Spleen (tissue), 11 donors: ENCODE data around the gene PRR16. TPM values are rescaled to one million over a fixed set of nuclear protein-coding genes. Genes with fewer than 3 reads are reported as not detected.

ENCODE experiments used
- DNase-seq: peaks from one replicate; pipeline ENCODE4 v3.0.0-alpha.2; 2020
- H3K27ac ChIP-seq, 8 donors: fragments of 200-600 bp; sonication (generic) in 7 of 8; 1 replicate in 4 of 8; 2 replicates in 4 of 8; pipeline versions ENCODE4 v1.5.0 to v1.8.0; 2016 to 2021; ENCODE audit warnings: inconsistent platforms in 4 of 8, mild to moderate bottlenecking in 4 of 8, moderate library complexity in 1 of 8
- H3K27me3 ChIP-seq, 7 donors: fragments of 200-600 bp; sonication (generic) in 6 of 7; replicated peaks in 1 of 7; 1 replicate in 4 of 7; 2 replicates in 3 of 7; pipeline versions ENCODE4 v1.5.0 to v1.8.0; 2016 to 2021; ENCODE audit warnings: inconsistent platforms in 3 of 7, mild to moderate bottlenecking in 1 of 7
- H3K36me3 ChIP-seq, 6 donors: fragments of 200-600 bp; sonication (generic) in 5 of 6; 1 replicate in 4 of 6; 2 replicates in 2 of 6; pipeline versions ENCODE4 v1.5.0 to v1.8.0; 2016 to 2021; ENCODE audit warnings: inconsistent platforms in 2 of 6
- H3K4me1 ChIP-seq, 6 donors: fragments of 200-600 bp; sonication (generic) in 5 of 6; 1 replicate in 3 of 6; 2 replicates in 3 of 6; pipeline versions ENCODE4 v1.5.0 to v1.8.0; 2016 to 2021; ENCODE audit warnings: inconsistent platforms in 3 of 6
- H3K4me3 ChIP-seq, 8 donors: fragments of 200-600 bp; sonication (generic) in 7 of 8; 1 replicate in 4 of 8; 2 replicates in 4 of 8; pipeline versions ENCODE4 v1.5.0 to v1.8.0; 2016 to 2021; ENCODE audit warnings: inconsistent platforms in 4 of 8, mild to moderate bottlenecking in 4 of 8, moderate library complexity in 2 of 8
- H3K9me3 ChIP-seq, 8 donors: fragments of 200-600 bp; sonication (generic) in 7 of 8; 1 replicate in 4 of 8; 2 replicates in 4 of 8; pipeline versions ENCODE4 v1.5.0 to v1.8.0; 2016 to 2021; ENCODE audit warnings: inconsistent platforms in 4 of 8
- POLR2A ChIP-seq, 3 donors: fragments of 450-650 bp; IDR thresholded peaks; one replicate each; pipeline ENCODE4 v1.5.1; 2017; ENCODE audit warnings: antibody characterized with exemption in 3 of 3, mild to moderate bottlenecking in 1 of 3
- POLR2AphosphoS5 ChIP-seq, 3 donors: sonication (generic); formaldehyde crosslinking; IDR thresholded peaks; one replicate each; pipeline ENCODE4 v1.5.1; 2017; ENCODE audit warnings: antibody characterized with exemption in 3 of 3
- WGBS, 5 donors: extraction: QIAGEN DNeasy Blood & Tissue Kit in 3 of 5; methylation state at CpG; one replicate each; pipeline versions ENCODE4 v1.1.5 to v1.1.7; 2013 to 2018; 5-methylcytosine and 5-hydroxymethylcytosine counted together
- intact Hi-C: fragments of 100-400 bp; cut with DNase I; formaldehyde crosslinking; loops from one replicate; pipeline ENCODE4 v1.15.0; 2023; ENCODE audit warnings: low total_unique reads
- polyA plus RNA-seq, 3 donors: library from polyadenylated mRNA; stranded (reverse); fragments of 200-250 nt; gene quantifications; one replicate each; pipeline ENCODE4 v1.2.1, GENCODE V29; 2013
- total RNA-seq, 7 donors: library from RNA; depleted of rRNA in 3 of 7; stranded (reverse); fragments of >200 nt in 3 of 7; fragmentation: NEBNext Ultra II Directional in 4 of 7; extraction: Animal tissue kit (Norgen Biotek cat#: 25700) in 4 of 7; gene quantifications; one replicate each; pipeline versions ENCODE4 v1.1.0 to v1.2.1, GENCODE V29; 2016 to 2021
- TF ChIP-seq, protein P1 (sequence below), 11 experiments: fragments of 200-600 bp in 7 of 11; fragments of 450-650 bp in 4 of 11; sonication (generic) in 4 of 11; IDR thresholded peaks in 8 of 11; conservative IDR thresholded peaks in 3 of 11; 1 replicate in 7 of 11; 2 replicates in 4 of 11; pipeline versions ENCODE4 v1.4.0 to v1.8.0; 2016 to 2021; ENCODE audit warnings: antibody characterized with exemption in 11 of 11, inconsistent platforms in 4 of 11, mild to moderate bottlenecking in 1 of 11
- donor health status: healthy with polysubstance abuse.
- donor health status: DM: no; HTN: no; CAD: no; lungs with moderate emphysema.
- donor health status: DM: no; HTN: no; CAD: no.
- donor health status: Bipolar disorder and iron deficiency.
- donor health status: healthy.
- donor health status: DM: no; HTN: no; CAD: no.
- donor health status: DM: yes; HTN: yes; CAD: no.

The PRR16 gene
- total and polyA plus RNA-seq, 10 donors, result 0.61 to 4.5 (median 2.1) TPM

DNA sequence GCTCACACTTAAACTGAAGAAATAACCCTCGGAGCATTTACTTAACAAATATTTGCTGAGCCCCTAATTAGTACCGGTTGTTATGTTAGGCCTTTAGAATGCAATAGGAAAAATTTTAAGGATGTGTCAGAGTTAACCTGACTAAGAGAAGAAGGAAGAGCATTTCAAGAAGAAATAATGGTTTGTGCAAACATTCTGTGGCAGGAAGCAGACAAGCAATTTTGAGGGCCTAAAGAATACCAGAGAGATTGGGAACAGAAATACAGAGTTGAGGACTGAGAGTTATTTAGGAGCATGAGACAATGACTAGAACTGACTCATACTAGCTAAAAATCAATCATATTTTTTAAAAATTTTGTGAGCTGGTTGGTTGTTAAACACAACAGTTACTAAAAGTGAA lies 218.8 kb downstream of the PRR16 start:
- TF ChIP-seq POLR2AphosphoS5 (IDR thresholded peaks at IDR 0.05), result no peak
- TF ChIP-seq, protein P1, sequence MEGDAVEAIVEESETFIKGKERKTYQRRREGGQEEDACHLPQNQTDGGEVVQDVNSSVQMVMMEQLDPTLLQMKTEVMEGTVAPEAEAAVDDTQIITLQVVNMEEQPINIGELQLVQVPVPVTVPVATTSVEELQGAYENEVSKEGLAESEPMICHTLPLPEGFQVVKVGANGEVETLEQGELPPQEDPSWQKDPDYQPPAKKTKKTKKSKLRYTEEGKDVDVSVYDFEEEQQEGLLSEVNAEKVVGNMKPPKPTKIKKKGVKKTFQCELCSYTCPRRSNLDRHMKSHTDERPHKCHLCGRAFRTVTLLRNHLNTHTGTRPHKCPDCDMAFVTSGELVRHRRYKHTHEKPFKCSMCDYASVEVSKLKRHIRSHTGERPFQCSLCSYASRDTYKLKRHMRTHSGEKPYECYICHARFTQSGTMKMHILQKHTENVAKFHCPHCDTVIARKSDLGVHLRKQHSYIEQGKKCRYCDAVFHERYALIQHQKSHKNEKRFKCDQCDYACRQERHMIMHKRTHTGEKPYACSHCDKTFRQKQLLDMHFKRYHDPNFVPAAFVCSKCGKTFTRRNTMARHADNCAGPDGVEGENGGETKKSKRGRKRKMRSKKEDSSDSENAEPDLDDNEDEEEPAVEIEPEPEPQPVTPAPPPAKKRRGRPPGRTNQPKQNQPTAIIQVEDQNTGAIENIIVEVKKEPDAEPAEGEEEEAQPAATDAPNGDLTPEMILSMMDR (IDR thresholded peaks at IDR 0.05 in 8 of 11, conservative IDR thresholded peaks at IDR 0.05 in 3 of 11), result no peak
- TF ChIP-seq POLR2A (IDR thresholded peaks at IDR 0.05), result no peak

DNA sequence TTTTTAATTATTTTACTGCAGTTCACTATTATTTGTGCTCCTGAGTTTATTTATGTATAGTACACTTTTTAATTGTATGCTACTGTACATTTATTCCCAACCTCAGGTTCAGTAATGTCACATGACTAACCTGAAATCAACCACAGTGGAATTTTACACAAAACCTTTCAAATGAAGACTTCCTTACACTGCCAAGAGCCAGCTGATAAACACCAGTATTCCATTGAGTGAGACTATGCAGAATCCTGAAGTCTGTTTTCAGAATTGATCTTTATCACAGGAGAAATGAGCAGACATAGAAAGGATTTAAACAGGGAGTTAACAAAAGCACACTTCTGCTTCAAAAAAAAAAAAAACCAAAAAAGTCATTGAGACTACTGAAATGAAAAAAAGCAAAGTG lies 219.5 kb downstream of the PRR16 start:
- TF ChIP-seq POLR2AphosphoS5 (IDR thresholded peaks at IDR 0.05) (no peak), POLR2A (IDR thresholded peaks at IDR 0.05) (no peak)
- TF ChIP-seq, protein P1 (IDR thresholded peaks at IDR 0.05 in 8 of 11, conservative IDR thresholded peaks at IDR 0.05 in 3 of 11), result no peak
- DNase-seq, result no peak
- H3K4me3 ChIP-seq, result no peak overlapping the region
- H3K27ac ChIP-seq, result no peak overlapping the region
- H3K9me3 ChIP-seq, result no peaks in the 10 kb centered on the region
- H3K27me3 ChIP-seq, result no peaks in the 10 kb centered on the region
- no peaks in the 10 kb centered on the region for H3K36me3 ChIP-seq
- intact Hi-C loops, result no loop called here
- H3K4me1 ChIP-seq, result no peaks in the 10 kb centered on the region

More for the DNA sequence above, 218.8 kb downstream of the PRR16 start:
- H3K4me3 ChIP-seq, result no peak overlapping the region
- no peaks in the 10 kb centered on the region for H3K9me3 ChIP-seq
- no peaks in the 10 kb centered on the region for H3K27me3 ChIP-seq
- no peaks in the 10 kb centered on the region for H3K4me1 ChIP-seq
- intact Hi-C loops, result no loop called here
- whole genome bisulfite sequencing, 5 donors, result 79 to 94% (median 93%) methylated on average over 2 of the region's 2 CpGs
- no peak for DNase-seq
- no peak overlapping the region for H3K27ac ChIP-seq
- no peaks in the 10 kb centered on the region for H3K36me3 ChIP-seq

DNA sequence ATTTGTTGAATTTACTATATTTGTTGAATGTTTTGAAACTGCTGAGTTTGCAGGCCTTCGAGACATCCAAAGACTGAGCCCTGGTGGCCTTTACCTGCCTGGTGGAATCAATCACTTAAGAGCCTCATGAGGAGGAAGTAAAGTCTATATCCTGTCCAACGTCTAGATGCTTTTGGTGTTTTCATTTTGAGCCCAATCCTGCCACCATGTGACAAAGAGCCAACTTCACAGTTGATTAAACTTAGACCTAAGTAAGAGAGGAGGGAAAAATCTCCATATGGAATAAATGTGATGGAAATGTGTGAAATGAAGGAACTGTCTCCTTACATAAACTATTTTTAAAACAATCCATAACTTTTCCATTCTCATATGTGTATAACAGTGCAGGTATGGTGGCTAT lies 220.1 kb downstream of the PRR16 start:
- TF ChIP-seq POLR2A (IDR thresholded peaks at IDR 0.05) (no peak), POLR2AphosphoS5 (IDR thresholded peaks at IDR 0.05) (no peak)
- TF ChIP-seq, protein P1 (IDR thresholded peaks at IDR 0.05 in 8 of 11, conservative IDR thresholded peaks at IDR 0.05 in 3 of 11), result no peak
- whole genome bisulfite sequencing, 5 donors, result 42 to 49% (median 45%) methylated on average over 2 of the region's 2 CpGs

DNA sequence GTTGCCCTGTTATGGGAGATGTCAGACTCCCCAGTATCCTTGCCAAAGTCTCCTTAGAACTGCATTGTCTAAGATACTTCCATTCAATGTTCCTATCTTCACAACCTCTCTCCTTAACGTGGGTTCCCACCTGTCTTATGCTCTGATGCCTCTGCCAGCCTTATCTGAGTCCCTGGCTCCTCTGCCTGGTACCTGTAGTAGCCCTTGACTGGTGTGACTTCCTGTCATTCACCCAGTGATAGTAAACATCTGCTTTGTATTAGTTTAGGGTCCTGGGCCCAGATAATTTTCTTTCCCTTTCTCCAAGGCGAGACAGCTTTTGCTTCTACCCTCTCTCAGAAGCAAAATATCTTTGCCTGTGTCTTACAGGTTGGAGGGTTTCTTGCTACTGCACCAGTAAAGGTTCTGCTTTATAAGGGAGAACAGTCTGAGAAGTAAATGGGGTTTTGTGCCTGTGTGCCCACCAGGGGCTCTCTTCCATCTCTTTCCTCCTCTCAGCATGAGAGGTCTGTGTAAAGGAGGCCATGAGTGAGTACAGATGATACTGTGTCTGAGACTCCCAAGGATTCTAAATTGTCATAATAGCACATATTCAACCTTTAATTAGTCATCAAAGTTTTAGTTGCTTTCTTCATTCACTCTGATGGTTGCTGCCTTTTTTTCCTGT lies 220.8 kb downstream of the PRR16 start:
- no peaks in the 10 kb centered on the region for H3K4me1 ChIP-seq
- TF ChIP-seq, protein P1 (IDR thresholded peaks at IDR 0.05 in 8 of 11, conservative IDR thresholded peaks at IDR 0.05 in 3 of 11), result no peak
- TF ChIP-seq POLR2A (IDR thresholded peaks at IDR 0.05), result no peak
- no peak for TF ChIP-seq POLR2AphosphoS5 (IDR thresholded peaks at IDR 0.05)
- DNase-seq, result no peak
- no peaks in the 10 kb centered on the region for H3K9me3 ChIP-seq
- no peaks in the 10 kb centered on the region for H3K27me3 ChIP-seq
- intact Hi-C loops, result no loop called here
- H3K27ac ChIP-seq, result no peak overlapping the region
- 46 to 70% (median 51%) methylated on average over 2 of the region's 2 CpGs for WGBS, 5 donors
- no peak overlapping the region for H3K4me3 ChIP-seq
- no peaks in the 10 kb centered on the region for H3K36me3 ChIP-seq

More for the DNA sequence above, 220.1 kb downstream of the PRR16 start:
- H3K4me3 ChIP-seq, result no peak overlapping the region
- no peaks in the 10 kb centered on the region for H3K36me3 ChIP-seq
- H3K27me3 ChIP-seq, result no peaks in the 10 kb centered on the region
- no peaks in the 10 kb centered on the region for H3K9me3 ChIP-seq
- no peaks in the 10 kb centered on the region for H3K4me1 ChIP-seq
- no peak overlapping the region for H3K27ac ChIP-seq
- intact Hi-C loops, result no loop called here
- no peak for DNase-seq
